ENCODE measurements around the gene A2ML1. TPM values are rescaled to one million over a fixed set of nuclear protein-coding genes. Genes with fewer than 3 reads are reported as not detected.

Gene A2ML1
- total RNA-seq, 2 experiments from 2014 or later, result not detected

DNA sequence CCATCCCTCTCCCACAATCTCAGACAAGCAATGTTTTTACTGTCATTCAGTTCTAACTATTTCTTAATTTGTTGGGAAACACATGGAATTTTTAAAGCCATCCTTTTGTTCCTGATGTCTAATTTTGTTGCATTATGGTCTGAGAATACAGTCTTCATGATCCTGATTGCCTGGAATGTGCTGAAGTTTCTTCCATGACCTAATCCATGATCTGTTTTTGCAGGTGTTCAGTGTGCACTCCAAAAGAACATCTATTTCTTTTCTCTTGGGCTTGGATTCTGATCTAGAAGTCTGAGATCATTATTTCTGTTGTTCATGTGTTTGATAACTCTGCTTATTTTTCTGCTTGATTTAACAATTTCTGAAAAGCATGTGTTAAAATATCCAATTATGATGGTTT is 48.6 kb downstream of the A2ML1 start:
- Mint-ChIP-seq H3K4me1 (ENCODE audit: low read depth) (no peaks in the 10 kb centered on the region), H3K4me3 (no peak overlapping the region)
- DNase-seq, result no peak

DNA sequence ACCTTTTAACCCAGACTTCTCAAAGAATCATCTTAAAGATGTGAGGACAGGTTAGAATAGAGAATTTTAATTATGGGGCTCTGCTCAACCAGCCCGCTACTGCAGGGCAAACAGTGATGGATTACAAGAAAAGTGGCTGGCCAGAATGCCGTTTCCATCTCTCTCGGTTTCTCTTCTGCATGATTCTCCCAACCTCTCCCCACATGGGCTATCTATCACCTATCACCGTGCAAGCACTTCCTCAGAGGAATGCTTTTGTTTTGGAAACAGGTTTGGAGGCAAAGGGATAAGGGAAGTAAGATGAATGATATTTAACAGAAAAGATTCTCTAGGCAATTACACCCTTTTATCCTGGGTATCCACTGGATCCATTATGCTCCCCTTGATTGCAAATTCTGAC is 54.5 kb downstream of the A2ML1 start:
- ATAC-seq, result no peak
- intact Hi-C loops (cut with micrococcal nuclease), result no loop called here
- CTCF ChIA-PET, result no interaction called here

More for the DNA sequence above, 48.6 kb downstream of the A2ML1 start:
- TF ChIP-seq, protein P1, sequence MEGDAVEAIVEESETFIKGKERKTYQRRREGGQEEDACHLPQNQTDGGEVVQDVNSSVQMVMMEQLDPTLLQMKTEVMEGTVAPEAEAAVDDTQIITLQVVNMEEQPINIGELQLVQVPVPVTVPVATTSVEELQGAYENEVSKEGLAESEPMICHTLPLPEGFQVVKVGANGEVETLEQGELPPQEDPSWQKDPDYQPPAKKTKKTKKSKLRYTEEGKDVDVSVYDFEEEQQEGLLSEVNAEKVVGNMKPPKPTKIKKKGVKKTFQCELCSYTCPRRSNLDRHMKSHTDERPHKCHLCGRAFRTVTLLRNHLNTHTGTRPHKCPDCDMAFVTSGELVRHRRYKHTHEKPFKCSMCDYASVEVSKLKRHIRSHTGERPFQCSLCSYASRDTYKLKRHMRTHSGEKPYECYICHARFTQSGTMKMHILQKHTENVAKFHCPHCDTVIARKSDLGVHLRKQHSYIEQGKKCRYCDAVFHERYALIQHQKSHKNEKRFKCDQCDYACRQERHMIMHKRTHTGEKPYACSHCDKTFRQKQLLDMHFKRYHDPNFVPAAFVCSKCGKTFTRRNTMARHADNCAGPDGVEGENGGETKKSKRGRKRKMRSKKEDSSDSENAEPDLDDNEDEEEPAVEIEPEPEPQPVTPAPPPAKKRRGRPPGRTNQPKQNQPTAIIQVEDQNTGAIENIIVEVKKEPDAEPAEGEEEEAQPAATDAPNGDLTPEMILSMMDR (IDR thresholded peaks at IDR 0.05), result no peak
- intact Hi-C loops (cut with micrococcal nuclease), result no loop called here
- CTCF ChIA-PET, result no interaction called here
- peaks cover 1% of the 10 kb centered on the region for H3K27me3 Mint-ChIP-seq
- H3K27ac Mint-ChIP-seq, result no peak overlapping the region
- POLR2A ChIA-PET, result no interaction called here
- H3K9me3 Mint-ChIP-seq, result no peaks in the 10 kb centered on the region
- no peaks in the 10 kb centered on the region for H3K36me3 Mint-ChIP-seq (ENCODE audit: low read depth)
- no peak for ATAC-seq

DNA sequence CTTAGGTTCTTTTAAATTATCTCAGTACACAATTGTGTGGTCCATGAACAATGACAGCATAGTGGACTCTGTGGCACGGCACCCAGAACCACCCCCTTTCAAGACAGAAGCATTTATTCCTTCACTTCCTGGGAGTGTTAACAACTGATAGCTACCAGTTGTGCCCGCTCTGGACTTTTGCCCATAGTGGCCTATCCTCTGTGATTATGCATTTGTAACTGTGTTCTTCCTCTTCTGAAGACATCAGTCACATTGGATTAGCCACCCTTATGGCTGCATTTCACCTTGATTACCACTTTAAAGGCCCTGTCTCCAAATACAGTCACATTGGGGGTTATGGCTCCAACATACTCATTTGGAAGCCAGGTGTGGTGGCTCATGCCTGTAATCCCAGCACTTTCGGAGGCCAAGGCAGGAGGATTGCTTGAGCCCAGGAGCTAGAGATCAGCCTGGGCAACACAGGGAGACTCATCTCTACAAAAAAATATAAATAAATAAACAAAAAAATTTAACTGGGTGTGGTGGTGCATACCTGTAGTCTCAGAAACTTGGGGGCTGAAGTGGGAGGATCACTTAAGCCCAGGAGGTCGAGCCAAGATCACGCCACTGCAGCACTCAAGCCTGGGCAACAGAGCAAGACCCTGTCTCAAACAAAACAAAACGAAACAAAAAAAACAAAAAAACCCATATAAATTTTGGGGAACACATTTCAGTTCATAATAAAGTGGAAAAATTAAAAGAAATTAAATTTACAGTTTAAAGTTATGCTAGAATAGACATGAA is 64.3 kb downstream of the A2ML1 start:
- peaks cover 1% of the 10 kb centered on the region for H3K36me3 Mint-ChIP-seq (ENCODE audit: low read depth)
- no peak for DNase-seq
- ATAC-seq, result no peak
- no peaks in the 10 kb centered on the region for H3K27me3 Mint-ChIP-seq
- H3K4me3 Mint-ChIP-seq, result no peak overlapping the region
- H3K4me1 Mint-ChIP-seq (ENCODE audit: low read depth), result peaks cover 5% of the 10 kb centered on the region
- no peaks in the 10 kb centered on the region for H3K9me3 Mint-ChIP-seq
- no peak overlapping the region for H3K27ac Mint-ChIP-seq
- TF ChIP-seq, protein P1 (IDR thresholded peaks at IDR 0.05), result no peak
- POLR2A ChIA-PET, result no interaction called here
- intact Hi-C loops (cut with micrococcal nuclease), result loop anchor here (10.0 kb wide), 1 partner anchor 222 kb away; the partner anchor contains the start of gene MFAP5
- CTCF ChIA-PET, result interaction anchor here (1.1 to 4.2 kb wide), 4 partner anchors 26 to 343 kb away, joined by 3 to 16 read pairs (median 4); no protein-coding TSS in a partner anchor

More for the DNA sequence above, 54.5 kb downstream of the A2ML1 start:
- no peak overlapping the region for H3K27ac Mint-ChIP-seq
- H3K9me3 Mint-ChIP-seq, result no peaks in the 10 kb centered on the region
- TF ChIP-seq, protein P1 (IDR thresholded peaks at IDR 0.05), result no peak
- H3K27me3 Mint-ChIP-seq, result peaks cover 2% of the 10 kb centered on the region
- no peaks in the 10 kb centered on the region for H3K36me3 Mint-ChIP-seq (ENCODE audit: low read depth)
- no peak for DNase-seq
- peaks cover 7% of the 10 kb centered on the region for H3K4me1 Mint-ChIP-seq (ENCODE audit: low read depth)
- POLR2A ChIA-PET, result interaction anchor here (1.0 kb wide), 1 partner anchor 155 kb away, joined by 3 read pairs; no protein-coding TSS in a partner anchor
- H3K4me3 Mint-ChIP-seq, result no peak overlapping the region

DNA sequence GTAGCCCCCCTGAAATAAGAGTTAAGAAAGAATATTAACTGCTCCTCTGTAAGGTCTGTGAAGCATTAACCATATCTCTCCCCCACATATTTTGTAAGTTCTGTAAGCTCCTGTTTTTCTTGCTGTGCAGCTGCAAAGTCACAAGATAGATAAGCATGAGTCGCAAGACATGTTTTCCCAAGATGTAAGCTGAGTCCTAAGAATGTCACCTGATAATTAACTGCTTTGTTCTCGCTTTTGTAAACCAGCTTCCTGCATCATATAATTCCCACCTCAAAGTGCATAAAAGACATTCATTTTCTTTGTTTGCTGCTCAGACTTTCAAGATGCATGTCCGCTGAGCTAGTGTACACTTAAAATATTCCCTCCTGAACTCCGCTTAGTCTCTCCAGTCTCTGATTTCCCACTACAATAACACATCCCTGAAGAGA is 64.9 kb downstream of the A2ML1 start:
- DNase-seq, result no peak
- no peak overlapping the region for H3K27ac Mint-ChIP-seq
- peaks cover 1% of the 10 kb centered on the region for H3K36me3 Mint-ChIP-seq (ENCODE audit: low read depth)
- ATAC-seq, result no peak
- intact Hi-C loops (cut with micrococcal nuclease), result loop anchor here (10.0 kb wide), 1 partner anchor 222 kb away; the partner anchor contains the start of gene MFAP5
- H3K4me3 Mint-ChIP-seq, result no peak overlapping the region
- CTCF ChIA-PET, result interaction anchor here (1.1 to 4.2 kb wide), 4 partner anchors 25 to 343 kb away, joined by 3 to 16 read pairs (median 4); no protein-coding TSS in a partner anchor
- no peaks in the 10 kb centered on the region for H3K27me3 Mint-ChIP-seq
- peaks cover 5% of the 10 kb centered on the region for H3K4me1 Mint-ChIP-seq (ENCODE audit: low read depth)
- POLR2A ChIA-PET, result no interaction called here
- TF ChIP-seq, protein P1 (IDR thresholded peaks at IDR 0.05), result no peak
- H3K9me3 Mint-ChIP-seq, result no peaks in the 10 kb centered on the region

Data from activated CD8-positive, alpha-beta T cell treated with anti-CD3 and anti-CD28 coated beads for 36 hours (primary cell).